Sigmoid colon (tissue), 7 donors: ENCODE measurements around the gene OPCML. TPM values are rescaled to one million over a fixed set of nuclear protein-coding genes. Genes with fewer than 3 reads are reported as not detected.

Experiments
- DNase-seq: peaks from one replicate; pipeline ENCODE4 v3.0.0-alpha.2; 2019
- H3K27ac ChIP-seq, 4 donors: fragments of 200-600 bp; sonication (generic); one replicate each; pipeline ENCODE4 v1.5.1; 2016 to 2019; ENCODE audit warnings: mild to moderate bottlenecking in 1 of 4
- H3K27me3 ChIP-seq, 3 donors: fragments of 200-600 bp; sonication (generic); one replicate each; pipeline ENCODE4 v1.5.1; 2019; ENCODE audit warnings: mild to moderate bottlenecking in 1 of 3
- H3K36me3 ChIP-seq, 4 donors: fragments of 200-600 bp; sonication (generic); one replicate each; pipeline ENCODE4 v1.5.1; 2016 to 2019
- H3K4me1 ChIP-seq, 4 donors: fragments of 200-600 bp; sonication (generic); one replicate each; pipeline ENCODE4 v1.5.1; 2017 to 2019
- H3K4me3 ChIP-seq, 4 donors: fragments of 200-600 bp; sonication (generic); one replicate each; pipeline ENCODE4 v1.5.1; 2017 to 2019; ENCODE audit warnings: mild to moderate bottlenecking in 2 of 4, moderate library complexity in 1 of 4
- H3K9me3 ChIP-seq, 4 donors: fragments of 200-600 bp in 3 of 4; sonication (generic) in 3 of 4; one replicate each; pipeline versions ENCODE4 v1.5.1 to v1.6.1; 2013 to 2019
- EP300 ChIP-seq, 4 donors: sonication (generic); formaldehyde crosslinking; IDR thresholded peaks; one replicate each; pipeline ENCODE4 v1.6.1; 2017; ENCODE audit warnings: antibody characterized with exemption in 4 of 4
- POLR2A ChIP-seq, 2 donors: fragments of 450-650 bp; IDR thresholded peaks; one replicate each; pipeline ENCODE4 v1.6.1; 2016; ENCODE audit warnings: antibody characterized with exemption in 2 of 2, mild to moderate bottlenecking in 2 of 2, moderate library complexity in 2 of 2
- POLR2AphosphoS5 ChIP-seq, 4 donors: sonication (generic); formaldehyde crosslinking; IDR thresholded peaks; one replicate each; pipeline ENCODE4 v1.6.1; 2017; ENCODE audit warnings: antibody characterized with exemption in 4 of 4
- WGBS, 2 donors: extraction: QIAGEN DNeasy Blood & Tissue Kit; methylation state at CpG; one replicate each; pipeline ENCODE4 v1.1.7; 2013; 5-methylcytosine and 5-hydroxymethylcytosine counted together
- intact Hi-C: fragments of 100-400 bp; cut with DNase I; formaldehyde crosslinking; loops from one replicate; pipeline ENCODE4 v1.15.1; 2023
- polyA plus RNA-seq, 3 donors: library from polyadenylated mRNA; stranded (reverse); fragments of 200-250 nt; gene quantifications; one replicate each; pipeline ENCODE4 v1.2.3, GENCODE V29; 2013
- total RNA-seq, 4 donors: library from RNA; depleted of rRNA; stranded (reverse); fragments of >200 nt; gene quantifications; one replicate each; pipeline ENCODE4 v1.1.0, GENCODE V29; 2016
- TF ChIP-seq, protein P1 (sequence below), 4 experiments: fragments of 450-650 bp in 3 of 4; fragments of 200-600 bp in 1 of 4; IDR thresholded peaks; one replicate each; pipeline ENCODE4 v1.5.1; 2016 to 2019; ENCODE audit warnings: antibody characterized with exemption in 4 of 4, mild to moderate bottlenecking in 3 of 4, moderate library complexity in 2 of 4
- donor health status: healthy with polysubstance abuse.
- donor health status: Bipolar disorder and iron deficiency.
- donor health status: healthy.

OPCML gene
- total and polyA plus RNA-seq, 7 donors = under 0.01 to 0.14 (median 0.03) TPM; not detected in 4

DNA sequence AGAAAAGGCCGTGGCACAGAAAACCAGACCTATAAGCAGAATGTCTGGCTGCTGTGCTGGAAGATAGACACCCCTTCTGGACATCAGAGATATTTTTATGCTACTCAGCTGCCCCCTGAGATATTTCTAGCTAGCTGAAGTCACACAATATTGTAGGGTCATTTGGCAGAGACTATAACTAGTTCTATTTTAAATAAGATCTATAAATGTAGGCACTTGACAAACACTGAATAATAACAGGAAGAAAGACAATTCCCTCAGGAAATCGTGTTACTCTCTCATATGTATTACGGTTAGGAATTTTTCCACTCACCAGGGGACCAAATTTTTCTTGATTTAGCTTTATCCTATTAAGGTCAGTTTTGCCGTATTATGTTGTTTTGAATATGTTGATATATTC, 845.4 kb downstream of the OPCML start:
- no peak for DNase-seq
- no peaks in the 10 kb centered on the region for H3K9me3 ChIP-seq
- no peak overlapping the region for H3K4me3 ChIP-seq
- WGBS, 2 donors = 63 to 68% methylated on average over 4 of the region's 4 CpGs
- H3K27ac ChIP-seq = no peak overlapping the region
- TF ChIP-seq POLR2AphosphoS5 (IDR thresholded peaks at IDR 0.05) (no peak), EP300 (IDR thresholded peaks at IDR 0.05) (no peak), POLR2A (IDR thresholded peaks at IDR 0.05) (no peak)
- TF ChIP-seq, protein P1, sequence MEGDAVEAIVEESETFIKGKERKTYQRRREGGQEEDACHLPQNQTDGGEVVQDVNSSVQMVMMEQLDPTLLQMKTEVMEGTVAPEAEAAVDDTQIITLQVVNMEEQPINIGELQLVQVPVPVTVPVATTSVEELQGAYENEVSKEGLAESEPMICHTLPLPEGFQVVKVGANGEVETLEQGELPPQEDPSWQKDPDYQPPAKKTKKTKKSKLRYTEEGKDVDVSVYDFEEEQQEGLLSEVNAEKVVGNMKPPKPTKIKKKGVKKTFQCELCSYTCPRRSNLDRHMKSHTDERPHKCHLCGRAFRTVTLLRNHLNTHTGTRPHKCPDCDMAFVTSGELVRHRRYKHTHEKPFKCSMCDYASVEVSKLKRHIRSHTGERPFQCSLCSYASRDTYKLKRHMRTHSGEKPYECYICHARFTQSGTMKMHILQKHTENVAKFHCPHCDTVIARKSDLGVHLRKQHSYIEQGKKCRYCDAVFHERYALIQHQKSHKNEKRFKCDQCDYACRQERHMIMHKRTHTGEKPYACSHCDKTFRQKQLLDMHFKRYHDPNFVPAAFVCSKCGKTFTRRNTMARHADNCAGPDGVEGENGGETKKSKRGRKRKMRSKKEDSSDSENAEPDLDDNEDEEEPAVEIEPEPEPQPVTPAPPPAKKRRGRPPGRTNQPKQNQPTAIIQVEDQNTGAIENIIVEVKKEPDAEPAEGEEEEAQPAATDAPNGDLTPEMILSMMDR (IDR thresholded peaks at IDR 0.05) = no peak
- intact Hi-C loops = no loop called here
- no peaks in the 10 kb centered on the region for H3K36me3 ChIP-seq
- H3K27me3 ChIP-seq = no peaks in the 10 kb centered on the region
- H3K4me1 ChIP-seq = no peaks in the 10 kb centered on the region

DNA sequence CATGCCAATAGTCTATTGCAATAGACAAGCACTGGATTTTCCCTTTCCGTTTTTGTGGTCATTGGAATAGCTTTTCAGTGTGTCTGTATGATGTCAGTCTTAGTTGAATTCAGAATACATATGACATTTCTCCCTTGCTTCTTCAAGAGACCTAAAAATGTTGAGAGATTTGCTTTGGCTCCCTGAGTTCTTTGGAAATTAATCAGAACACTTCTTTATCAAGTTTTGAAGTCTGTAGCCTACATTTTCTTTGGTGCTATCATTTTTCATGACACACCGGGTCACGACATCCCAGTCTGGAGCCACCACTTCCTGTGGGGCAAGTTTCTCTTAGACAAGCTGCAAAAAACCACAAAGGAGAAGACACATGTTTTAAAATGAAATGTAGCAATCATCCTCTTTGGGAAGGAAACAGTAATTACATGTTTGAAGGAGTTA, 847.1 kb downstream of the OPCML start:
- Histone ChIP-seq H3K4me3 (no peak overlapping the region), H3K27ac (no peak overlapping the region), H3K4me1 (no peaks in the 10 kb centered on the region), H3K9me3 (peaks cover 0 to 5% (median 0%) of the 10 kb centered on the region in 4 donors), H3K27me3 (no peaks in the 10 kb centered on the region), H3K36me3 (no peaks in the 10 kb centered on the region)
- 41 to 62% methylated on average over 3 of the region's 3 CpGs for WGBS, 2 donors
- TF ChIP-seq EP300 (IDR thresholded peaks at IDR 0.05) (no peak), POLR2AphosphoS5 (IDR thresholded peaks at IDR 0.05) (no peak), POLR2A (IDR thresholded peaks at IDR 0.05) (no peak)
- TF ChIP-seq, protein P1 (IDR thresholded peaks at IDR 0.05) = no peak
- intact Hi-C loops = no loop called here
- no peak for DNase-seq

DNA sequence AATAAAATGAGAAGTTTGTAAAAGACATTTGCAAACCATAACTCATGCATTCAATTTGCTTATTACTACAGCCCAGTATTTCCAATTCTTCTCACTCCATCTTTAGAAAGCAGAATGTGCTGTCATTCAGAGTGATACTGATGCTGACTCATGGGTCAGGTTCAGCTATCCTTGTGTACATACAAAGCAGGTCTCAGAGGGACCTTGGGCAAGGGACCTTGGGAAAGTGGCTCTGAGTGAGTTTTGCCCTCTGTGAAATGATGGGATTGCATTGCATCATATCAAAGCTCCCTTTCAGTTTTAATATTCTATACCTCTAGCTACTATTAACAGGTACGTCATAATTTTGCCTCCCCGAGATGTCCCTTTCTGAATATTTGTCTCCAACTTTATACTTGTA, 848.7 kb downstream of the OPCML start:
- intact Hi-C loops = no loop called here
- peaks cover 0 to 5% (median 0%) of the 10 kb centered on the region in 4 donors for H3K9me3 ChIP-seq
- no peak for DNase-seq
- H3K27me3 ChIP-seq = no peaks in the 10 kb centered on the region
- no peak for TF ChIP-seq POLR2A (IDR thresholded peaks at IDR 0.05)
- TF ChIP-seq EP300 (IDR thresholded peaks at IDR 0.05) = no peak
- TF ChIP-seq, protein P1 (IDR thresholded peaks at IDR 0.05) = no peak
- TF ChIP-seq POLR2AphosphoS5 (IDR thresholded peaks at IDR 0.05) = no peak
- WGBS, 2 donors = 87 to 91% methylated on average over 2 of the region's 2 CpGs
- H3K4me3 ChIP-seq = no peak overlapping the region
- no peaks in the 10 kb centered on the region for H3K4me1 ChIP-seq
- H3K36me3 ChIP-seq = no peaks in the 10 kb centered on the region
- no peak overlapping the region for H3K27ac ChIP-seq

DNA sequence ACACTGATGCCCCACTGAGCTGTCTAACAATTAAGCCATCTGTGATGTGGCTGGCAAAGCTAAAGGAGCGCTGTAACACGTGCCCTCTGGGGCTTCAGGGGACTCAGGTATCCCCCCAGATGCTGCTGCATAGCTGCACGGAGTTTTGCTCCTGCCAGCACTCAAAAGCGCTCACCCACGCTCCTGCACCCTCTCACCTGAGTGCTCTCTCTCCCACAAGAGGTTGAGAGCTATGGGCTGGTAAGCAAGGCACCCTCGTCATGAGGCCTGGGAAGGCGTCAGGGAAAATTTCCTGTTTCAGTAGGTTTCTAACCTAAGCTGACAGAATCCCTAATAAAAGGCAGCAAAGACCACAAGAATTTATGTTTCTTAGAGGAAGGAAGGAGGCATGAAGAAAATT, 850.3 kb downstream of the OPCML start:
- Histone ChIP-seq H3K27me3 (no peaks in the 10 kb centered on the region), H3K4me3 (no peak overlapping the region), H3K27ac (no peak overlapping the region), H3K4me1 (no peaks in the 10 kb centered on the region), H3K36me3 (no peaks in the 10 kb centered on the region), H3K9me3 (peaks cover 0 to 5% (median 2%) of the 10 kb centered on the region in 4 donors)
- WGBS, 2 donors = 67 to 75% methylated on average over 7 of the region's 7 CpGs
- no peak for DNase-seq
- intact Hi-C loops = no loop called here
- TF ChIP-seq POLR2A (IDR thresholded peaks at IDR 0.05) (no peak), EP300 (IDR thresholded peaks at IDR 0.05) (no peak), POLR2AphosphoS5 (IDR thresholded peaks at IDR 0.05) (no peak)
- TF ChIP-seq, protein P1 (IDR thresholded peaks at IDR 0.05) = no peak

DNA sequence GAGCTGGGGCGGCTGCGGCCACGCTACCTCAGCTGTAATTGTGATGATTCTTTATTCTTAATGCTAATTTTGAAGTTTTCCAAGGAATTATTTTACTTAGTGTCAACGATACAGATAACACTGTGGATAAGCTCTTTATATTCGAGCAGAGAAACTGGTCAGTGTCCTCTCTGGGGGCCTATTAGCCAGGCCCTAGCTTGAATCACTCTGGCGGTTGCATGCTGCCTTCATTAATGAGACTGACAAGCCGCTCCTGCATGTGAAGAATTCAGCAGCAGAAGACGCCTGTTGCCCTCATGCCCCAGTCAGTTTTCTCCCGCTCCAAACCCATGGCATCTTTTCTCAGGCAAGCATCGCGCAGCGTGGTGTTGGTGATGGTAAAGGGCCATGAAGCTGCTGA, 851.7 kb downstream of the OPCML start:
- Histone ChIP-seq H3K27ac (no peak overlapping the region), H3K27me3 (no peaks in the 10 kb centered on the region), H3K9me3 (peaks cover 0 to 5% (median 2%) of the 10 kb centered on the region in 4 donors), H3K36me3 (no peaks in the 10 kb centered on the region), H3K4me3 (no peak overlapping the region), H3K4me1 (no peaks in the 10 kb centered on the region)
- DNase-seq = no peak
- intact Hi-C loops = no loop called here
- 89 to 94% methylated on average over 12 of the region's 12 CpGs for WGBS, 2 donors
- TF ChIP-seq EP300 (IDR thresholded peaks at IDR 0.05) = no peak
- no peak for TF ChIP-seq POLR2A (IDR thresholded peaks at IDR 0.05)
- TF ChIP-seq, protein P1 (IDR thresholded peaks at IDR 0.05) = no peak
- no peak for TF ChIP-seq POLR2AphosphoS5 (IDR thresholded peaks at IDR 0.05)
